A549 (cell line): ENCODE measurements around the gene NT5C2. TPM values are rescaled to one million over a fixed set of nuclear protein-coding genes. Genes with fewer than 3 reads are reported as not detected.

ENCODE experiments used
- CHD2 ChIP-seq: fragments of 150-350 bp; IDR thresholded peaks from 2 replicates; pipeline ENCODE4 v1.6.1; 2014; ENCODE audit warnings: low read length; ENCODE audit not compliant: partially characterized antibody
- ESRRA ChIP-seq: fragments of 150-350 bp; IDR thresholded peaks from 2 replicates; pipeline ENCODE4 v1.6.1; 2014; ENCODE audit warnings: mild to moderate bottlenecking, low read length, borderline replicate concordance
- FOSL2 ChIP-seq, 2 experiments: fragments of 450-650 bp in 1 of 2; fragments of >200 bp in 1 of 2; sonication (Bioruptor Twin) in 1 of 2; formaldehyde crosslinking; IDR thresholded peaks; 2 replicates each; pipeline versions ENCODE4 v1.5.0 to v1.6.1; 2016 to 2020; ENCODE audit warnings: mild to moderate bottlenecking in 1 of 2, moderate library complexity in 1 of 2
- HEYL ChIP-seq: fragments of 250-450 bp; sonication (Bioruptor Pico); IDR thresholded peaks from 2 replicates; pipeline ENCODE4 v1.8.0; 2021; ENCODE audit warnings: mild to moderate bottlenecking, moderate library complexity
- HOXA7 ChIP-seq: fragments of 250-450 bp; sonication (Bioruptor Pico); IDR thresholded peaks from 2 replicates; pipeline ENCODE4 v1.5.0; 2020; ENCODE audit warnings: mild to moderate bottlenecking, moderate library complexity
- JUNB ChIP-seq: fragments of >200 bp; sonication (Bioruptor Twin); formaldehyde crosslinking; IDR thresholded peaks from 2 replicates; pipeline ENCODE4 v1.6.1; 2016
- MAZ ChIP-seq: fragments of 150-350 bp; IDR thresholded peaks from 2 replicates; pipeline ENCODE4 v1.6.1; 2014; ENCODE audit warnings: antibody characterized with exemption, low read depth, low read length, borderline replicate concordance
- MYC ChIP-seq: IDR thresholded peaks from 2 replicates; pipeline ENCODE4 v1.6.1; 2012; ENCODE audit warnings: mild to moderate bottlenecking, inconsistent platforms, low read length, improper control_type of control experiment, borderline replicate concordance
- NPAS2 ChIP-seq: fragments of 250-450 bp; sonication (Bioruptor Pico); IDR thresholded peaks from 2 replicates; pipeline ENCODE4 v1.8.0; 2022; ENCODE audit warnings: mild to moderate bottlenecking, moderate library complexity, borderline replicate concordance
- POLR2AphosphoS2 ChIP-seq: conservative IDR thresholded peaks from 2 replicates; pipeline ENCODE4 v1.6.1; 2012; ENCODE audit warnings: low read length, improper control_type of control experiment, inconsistent platforms
- RAD21 ChIP-seq, 2 experiments: fragments of >200 bp in 1 of 2; sonication (Bioruptor Twin) in 1 of 2; formaldehyde crosslinking in 1 of 2; IDR thresholded peaks in 1 of 2; conservative IDR thresholded peaks in 1 of 2; 2 replicates in 1 of 2; 3 replicates in 1 of 2; pipeline ENCODE4 v1.6.1; 2012 to 2018; ENCODE audit warnings: inconsistent platforms in 1 of 2
- RARB ChIP-seq: fragments of 250-450 bp; sonication (Bioruptor Pico); IDR thresholded peaks from 2 replicates; pipeline ENCODE4 v1.8.0; 2021; ENCODE audit warnings: mild to moderate bottlenecking, moderate library complexity
- SMC3 ChIP-seq: fragments of >200 bp; sonication (Bioruptor Twin); formaldehyde crosslinking; IDR thresholded peaks from 3 replicates; pipeline ENCODE4 v1.6.1; 2018; ENCODE audit warnings: inconsistent platforms
- SREBF2 ChIP-seq: fragments of 450-650 bp; IDR thresholded peaks from 2 replicates; pipeline ENCODE4 v1.6.1; 2014; ENCODE audit warnings: mild to moderate bottlenecking, moderate library complexity
- TP53 ChIP-seq: fragments of 250-450 bp; sonication (Bioruptor Pico); IDR thresholded peaks from 2 replicates; pipeline ENCODE4 v1.5.0; 2021; ENCODE audit warnings: mild to moderate bottlenecking, moderate library complexity
- ZC3H11A ChIP-seq: fragments of 450-650 bp; IDR thresholded peaks from 2 replicates; pipeline ENCODE4 v1.6.1; 2014; ENCODE audit warnings: antibody characterized with exemption, mild to moderate bottlenecking
- ZFP36 ChIP-seq: fragments of 450-650 bp; IDR thresholded peaks from 2 replicates; pipeline ENCODE4 v1.6.1; 2014; ENCODE audit warnings: borderline replicate concordance; ENCODE audit not compliant: partially characterized antibody
- polyA plus RNA-seq, 4 experiments: library from polyadenylated mRNA; depleted of rRNA in 3 of 4; stranded (reverse); fragments of >200 nt; fragmentation: RNase III in 1 of 4; extraction: RNeasy Plus Mini Kit Qiagen cat#74134 plus additional on column Dnase treatment in 1 of 4; gene quantifications; 2 replicates in 3 of 4; 3 replicates in 1 of 4; pipeline ENCODE4 v1.2.3, GENCODE V29; 2011 to 2017
- TF ChIP-seq, protein P1 (sequence below): fragments of 250-450 bp; sonication (Bioruptor Pico); IDR thresholded peaks from 2 replicates; pipeline ENCODE4 v1.5.0; 2021; ENCODE audit warnings: mild to moderate bottlenecking, moderate library complexity, borderline replicate concordance
- TF ChIP-seq, protein P2 (sequence below): fragments of 150-350 bp; IDR thresholded peaks from 2 replicates; pipeline ENCODE4 v1.6.1; 2014; ENCODE audit warnings: low read depth, mild to moderate bottlenecking, low read length
- TF ChIP-seq, protein P3 (sequence below): fragments of >200 bp; sonication (Bioruptor Twin); formaldehyde crosslinking; IDR thresholded peaks from 3 replicates; pipeline ENCODE4 v1.5.1; 2016
- TF ChIP-seq, protein P4 (sequence below): fragments of >200 bp; sonication (Bioruptor Twin); formaldehyde crosslinking; IDR thresholded peaks from 3 replicates; pipeline ENCODE4 v1.6.1; 2016
- TF ChIP-seq, protein P5 (sequence below): fragments of 200-600 bp; sonication (generic); IDR thresholded peaks from 2 replicates; pipeline ENCODE4 v1.6.1; 2016; ENCODE audit warnings: antibody characterized with exemption, mild to moderate bottlenecking, moderate library complexity
- TF ChIP-seq, protein P6 (sequence below): IDR thresholded peaks from 2 replicates; pipeline ENCODE4 v1.6.1; 2012

Gene NT5C2
- polyA plus RNA-seq, 2 of the 4 experiments (the other 2 are of a cell fraction) = 86.4 to 177 TPM

DNA sequence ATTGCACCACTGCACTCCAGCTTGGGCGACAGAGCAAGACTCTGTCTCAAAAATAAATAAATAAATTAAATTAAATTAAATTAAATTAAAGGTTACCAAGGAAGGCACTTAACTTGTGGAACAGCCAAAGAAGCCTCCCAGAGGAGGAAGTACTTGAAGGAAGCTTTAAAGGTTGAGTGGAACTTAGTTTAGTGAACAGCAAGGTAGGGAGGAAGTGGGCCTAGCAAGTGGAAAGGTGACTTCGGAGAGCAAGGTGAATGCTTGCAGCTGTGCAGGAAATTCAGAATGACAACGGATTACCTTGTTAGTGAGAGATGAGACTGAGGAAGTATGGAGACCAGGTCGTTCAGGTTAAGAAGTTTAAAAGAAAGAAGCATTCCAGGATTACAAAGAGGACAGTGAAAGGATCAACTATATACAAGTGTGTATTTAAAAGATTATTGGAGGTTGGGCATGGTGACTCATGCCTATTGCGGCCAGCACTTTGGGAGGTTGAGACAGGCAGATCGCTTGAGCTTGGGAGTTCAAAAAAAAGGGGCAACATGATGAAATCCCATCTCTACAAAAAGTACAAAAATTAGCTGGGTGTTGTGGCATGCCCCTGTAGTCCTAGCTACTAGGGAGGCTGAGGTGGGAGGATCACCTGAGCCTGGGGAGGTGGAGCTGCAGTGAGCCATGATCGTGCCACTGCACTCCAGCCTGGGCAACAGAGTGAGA lies 39.9 kb upstream of the NT5C2 start (continued):
- TF ChIP-seq, protein P1, sequence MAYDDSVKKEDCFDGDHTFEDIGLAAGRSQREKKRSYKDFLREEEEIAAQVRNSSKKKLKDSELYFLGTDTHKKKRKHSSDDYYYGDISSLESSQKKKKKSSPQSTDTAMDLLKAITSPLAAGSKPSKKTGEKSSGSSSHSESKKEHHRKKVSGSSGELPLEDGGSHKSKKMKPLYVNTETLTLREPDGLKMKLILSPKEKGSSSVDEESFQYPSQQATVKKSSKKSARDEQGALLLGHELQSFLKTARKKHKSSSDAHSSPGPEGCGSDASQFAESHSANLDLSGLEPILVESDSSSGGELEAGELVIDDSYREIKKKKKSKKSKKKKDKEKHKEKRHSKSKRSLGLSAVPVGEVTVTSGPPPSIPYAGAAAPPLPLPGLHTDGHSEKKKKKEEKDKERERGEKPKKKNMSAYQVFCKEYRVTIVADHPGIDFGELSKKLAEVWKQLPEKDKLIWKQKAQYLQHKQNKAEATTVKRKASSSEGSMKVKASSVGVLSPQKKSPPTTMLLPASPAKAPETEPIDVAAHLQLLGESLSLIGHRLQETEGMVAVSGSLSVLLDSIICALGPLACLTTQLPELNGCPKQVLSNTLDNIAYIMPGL = no peak
- TF ChIP-seq, protein P2, sequence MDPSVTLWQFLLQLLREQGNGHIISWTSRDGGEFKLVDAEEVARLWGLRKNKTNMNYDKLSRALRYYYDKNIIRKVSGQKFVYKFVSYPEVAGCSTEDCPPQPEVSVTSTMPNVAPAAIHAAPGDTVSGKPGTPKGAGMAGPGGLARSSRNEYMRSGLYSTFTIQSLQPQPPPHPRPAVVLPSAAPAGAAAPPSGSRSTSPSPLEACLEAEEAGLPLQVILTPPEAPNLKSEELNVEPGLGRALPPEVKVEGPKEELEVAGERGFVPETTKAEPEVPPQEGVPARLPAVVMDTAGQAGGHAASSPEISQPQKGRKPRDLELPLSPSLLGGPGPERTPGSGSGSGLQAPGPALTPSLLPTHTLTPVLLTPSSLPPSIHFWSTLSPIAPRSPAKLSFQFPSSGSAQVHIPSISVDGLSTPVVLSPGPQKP = no peak
- TF ChIP-seq, protein P3, sequence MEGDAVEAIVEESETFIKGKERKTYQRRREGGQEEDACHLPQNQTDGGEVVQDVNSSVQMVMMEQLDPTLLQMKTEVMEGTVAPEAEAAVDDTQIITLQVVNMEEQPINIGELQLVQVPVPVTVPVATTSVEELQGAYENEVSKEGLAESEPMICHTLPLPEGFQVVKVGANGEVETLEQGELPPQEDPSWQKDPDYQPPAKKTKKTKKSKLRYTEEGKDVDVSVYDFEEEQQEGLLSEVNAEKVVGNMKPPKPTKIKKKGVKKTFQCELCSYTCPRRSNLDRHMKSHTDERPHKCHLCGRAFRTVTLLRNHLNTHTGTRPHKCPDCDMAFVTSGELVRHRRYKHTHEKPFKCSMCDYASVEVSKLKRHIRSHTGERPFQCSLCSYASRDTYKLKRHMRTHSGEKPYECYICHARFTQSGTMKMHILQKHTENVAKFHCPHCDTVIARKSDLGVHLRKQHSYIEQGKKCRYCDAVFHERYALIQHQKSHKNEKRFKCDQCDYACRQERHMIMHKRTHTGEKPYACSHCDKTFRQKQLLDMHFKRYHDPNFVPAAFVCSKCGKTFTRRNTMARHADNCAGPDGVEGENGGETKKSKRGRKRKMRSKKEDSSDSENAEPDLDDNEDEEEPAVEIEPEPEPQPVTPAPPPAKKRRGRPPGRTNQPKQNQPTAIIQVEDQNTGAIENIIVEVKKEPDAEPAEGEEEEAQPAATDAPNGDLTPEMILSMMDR = no peak
- TF ChIP-seq ZC3H11A (no peak), FOSL2 (IDR thresholded peaks at IDR 0.05) (peak; percentile 61; the same call in 1 of the 2 replicates), FOSL2 (CRISPR knock-in tag; IDR thresholded peaks at IDR 0.05) (peak; percentile 90), JUNB (peak; percentile 58; the same call in 1 of the 2 replicates), ZFP36 (no peak), HOXA7 (CRISPR knock-in tag) (no peak), RARB (no peak), RAD21 (conservative IDR thresholded peaks at IDR 0.05 in 1 of 2, IDR thresholded peaks at IDR 0.05 in 1 of 2) (no peak), CHD2 (no peak), SMC3 (no peak), SREBF2 (no peak), TP53 (CRISPR knock-in tag) (no peak), MYC (no peak), NPAS2 (CRISPR knock-in tag) (no peak), POLR2AphosphoS2 (no peak), MAZ (no peak), HEYL (CRISPR knock-in tag) (no peak), ESRRA (no peak)
- TF ChIP-seq, protein P4, sequence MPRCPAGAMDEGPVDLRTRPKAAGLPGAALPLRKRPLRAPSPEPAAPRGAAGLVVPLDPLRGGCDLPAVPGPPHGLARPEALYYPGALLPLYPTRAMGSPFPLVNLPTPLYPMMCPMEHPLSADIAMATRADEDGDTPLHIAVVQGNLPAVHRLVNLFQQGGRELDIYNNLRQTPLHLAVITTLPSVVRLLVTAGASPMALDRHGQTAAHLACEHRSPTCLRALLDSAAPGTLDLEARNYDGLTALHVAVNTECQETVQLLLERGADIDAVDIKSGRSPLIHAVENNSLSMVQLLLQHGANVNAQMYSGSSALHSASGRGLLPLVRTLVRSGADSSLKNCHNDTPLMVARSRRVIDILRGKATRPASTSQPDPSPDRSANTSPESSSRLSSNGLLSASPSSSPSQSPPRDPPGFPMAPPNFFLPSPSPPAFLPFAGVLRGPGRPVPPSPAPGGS = no peak; the same call in 2 of the 3 replicates
- TF ChIP-seq, protein P5, sequence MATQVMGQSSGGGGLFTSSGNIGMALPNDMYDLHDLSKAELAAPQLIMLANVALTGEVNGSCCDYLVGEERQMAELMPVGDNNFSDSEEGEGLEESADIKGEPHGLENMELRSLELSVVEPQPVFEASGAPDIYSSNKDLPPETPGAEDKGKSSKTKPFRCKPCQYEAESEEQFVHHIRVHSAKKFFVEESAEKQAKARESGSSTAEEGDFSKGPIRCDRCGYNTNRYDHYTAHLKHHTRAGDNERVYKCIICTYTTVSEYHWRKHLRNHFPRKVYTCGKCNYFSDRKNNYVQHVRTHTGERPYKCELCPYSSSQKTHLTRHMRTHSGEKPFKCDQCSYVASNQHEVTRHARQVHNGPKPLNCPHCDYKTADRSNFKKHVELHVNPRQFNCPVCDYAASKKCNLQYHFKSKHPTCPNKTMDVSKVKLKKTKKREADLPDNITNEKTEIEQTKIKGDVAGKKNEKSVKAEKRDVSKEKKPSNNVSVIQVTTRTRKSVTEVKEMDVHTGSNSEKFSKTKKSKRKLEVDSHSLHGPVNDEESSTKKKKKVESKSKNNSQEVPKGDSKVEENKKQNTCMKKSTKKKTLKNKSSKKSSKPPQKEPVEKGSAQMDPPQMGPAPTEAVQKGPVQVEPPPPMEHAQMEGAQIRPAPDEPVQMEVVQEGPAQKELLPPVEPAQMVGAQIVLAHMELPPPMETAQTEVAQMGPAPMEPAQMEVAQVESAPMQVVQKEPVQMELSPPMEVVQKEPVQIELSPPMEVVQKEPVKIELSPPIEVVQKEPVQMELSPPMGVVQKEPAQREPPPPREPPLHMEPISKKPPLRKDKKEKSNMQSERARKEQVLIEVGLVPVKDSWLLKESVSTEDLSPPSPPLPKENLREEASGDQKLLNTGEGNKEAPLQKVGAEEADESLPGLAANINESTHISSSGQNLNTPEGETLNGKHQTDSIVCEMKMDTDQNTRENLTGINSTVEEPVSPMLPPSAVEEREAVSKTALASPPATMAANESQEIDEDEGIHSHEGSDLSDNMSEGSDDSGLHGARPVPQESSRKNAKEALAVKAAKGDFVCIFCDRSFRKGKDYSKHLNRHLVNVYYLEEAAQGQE = no peak
- TF ChIP-seq, protein P6, sequence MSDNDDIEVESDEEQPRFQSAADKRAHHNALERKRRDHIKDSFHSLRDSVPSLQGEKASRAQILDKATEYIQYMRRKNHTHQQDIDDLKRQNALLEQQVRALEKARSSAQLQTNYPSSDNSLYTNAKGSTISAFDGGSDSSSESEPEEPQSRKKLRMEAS = peak; percentile 18; the same call in 1 of the 2 replicates
